Thyroid gland (tissue), 4 donors: Measurements from ENCODE around the gene VPS26C. TPM values are rescaled to one million over a fixed set of nuclear protein-coding genes. Genes with fewer than 3 reads are reported as not detected.

Experiments
- DNase-seq, 2 donors: peaks; one replicate each; pipeline ENCODE4 v3.0.0-alpha.2; 2019
- H3K27ac ChIP-seq, 3 donors: fragments of 200-600 bp; sonication (generic); 1 replicate in 2 of 3; 2 replicates in 1 of 3; pipeline ENCODE4 v1.5.1; 2016 to 2019; ENCODE audit warnings: mild to moderate bottlenecking in 1 of 3, moderate library complexity in 1 of 3
- H3K27me3 ChIP-seq: fragments of 200-600 bp; sonication (generic); one replicate; pipeline ENCODE4 v1.5.1; 2019
- H3K36me3 ChIP-seq, 2 donors: fragments of 200-600 bp; sonication (generic); one replicate each; pipeline ENCODE4 v1.5.1; 2016 to 2019
- H3K4me1 ChIP-seq, 2 donors: fragments of 200-600 bp; sonication (generic); one replicate each; pipeline ENCODE4 v1.5.1; 2017 to 2019
- H3K4me3 ChIP-seq, 3 donors: fragments of 200-600 bp; sonication (generic); replicated peaks in 1 of 3; 1 replicate in 2 of 3; 2 replicates in 1 of 3; pipeline ENCODE4 v1.5.1; 2016; ENCODE audit warnings: mild to moderate bottlenecking in 1 of 3
- H3K9me3 ChIP-seq: fragments of 200-600 bp; sonication (generic); one replicate; pipeline ENCODE4 v1.5.1; 2017
- POLR2A ChIP-seq, 2 donors: fragments of 450-650 bp; IDR thresholded peaks; one replicate each; pipeline ENCODE4 v1.6.1; 2017; ENCODE audit warnings: antibody characterized with exemption in 2 of 2, mild to moderate bottlenecking in 2 of 2, moderate library complexity in 1 of 2
- WGBS, 2 donors: methylation state at CpG; one replicate each; pipeline ENCODE4 v1.1.5; 2017; 5-methylcytosine and 5-hydroxymethylcytosine counted together
- intact Hi-C: fragments of 100-400 bp; cut with DNase I; formaldehyde crosslinking; loops from one replicate; pipeline ENCODE4 v1.15.1; 2023
- total RNA-seq, 4 donors: library from RNA; depleted of rRNA; stranded (reverse); fragments of >200 nt; gene quantifications; one replicate each; pipeline ENCODE4 v1.2.3, GENCODE V29; 2016
- TF ChIP-seq, protein P1 (sequence below), 6 experiments: fragments of 200-600 bp in 3 of 6; fragments of 450-650 bp in 3 of 6; sonication (generic) in 3 of 6; IDR thresholded peaks; one replicate each; pipeline ENCODE4 v1.5.1; 2016 to 2019; ENCODE audit warnings: antibody characterized with exemption in 6 of 6, mild to moderate bottlenecking in 2 of 6, inconsistent platforms in 1 of 6, moderate library complexity in 1 of 6

The VPS26C gene
- total RNA-seq, 4 donors from 2014 or later, result 44.8 to 76.2 (median 62.0) TPM

DNA sequence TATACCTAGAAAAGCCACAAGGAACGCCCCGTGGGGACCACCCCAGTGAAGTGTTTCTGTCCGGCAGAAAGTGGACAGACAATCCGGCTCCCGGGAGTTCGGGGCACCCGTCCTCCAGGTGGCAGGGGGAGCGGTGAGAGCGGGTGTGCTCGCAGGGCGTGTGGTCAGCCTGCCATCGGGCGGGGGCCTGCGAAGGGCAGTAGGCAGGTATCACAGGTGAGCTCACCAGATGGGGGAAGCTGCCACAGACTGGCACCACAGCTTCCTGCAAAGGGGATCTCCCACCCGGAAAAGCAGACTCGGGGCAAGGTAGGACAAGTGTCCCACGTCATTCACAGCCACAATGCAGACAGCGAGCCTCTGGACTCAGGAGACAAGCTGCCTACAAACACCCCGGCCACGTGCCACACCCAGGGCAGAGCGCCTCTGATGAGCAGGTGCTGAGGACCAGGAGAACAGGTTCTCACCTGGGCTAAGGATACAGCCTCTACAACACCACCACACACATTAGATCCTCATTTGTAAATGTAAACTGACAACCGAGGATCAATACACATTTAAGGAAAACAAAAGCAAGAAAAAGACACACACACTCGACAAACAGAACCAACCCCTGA, 36.4 kb downstream of the VPS26C start:
- TF ChIP-seq, protein P1, sequence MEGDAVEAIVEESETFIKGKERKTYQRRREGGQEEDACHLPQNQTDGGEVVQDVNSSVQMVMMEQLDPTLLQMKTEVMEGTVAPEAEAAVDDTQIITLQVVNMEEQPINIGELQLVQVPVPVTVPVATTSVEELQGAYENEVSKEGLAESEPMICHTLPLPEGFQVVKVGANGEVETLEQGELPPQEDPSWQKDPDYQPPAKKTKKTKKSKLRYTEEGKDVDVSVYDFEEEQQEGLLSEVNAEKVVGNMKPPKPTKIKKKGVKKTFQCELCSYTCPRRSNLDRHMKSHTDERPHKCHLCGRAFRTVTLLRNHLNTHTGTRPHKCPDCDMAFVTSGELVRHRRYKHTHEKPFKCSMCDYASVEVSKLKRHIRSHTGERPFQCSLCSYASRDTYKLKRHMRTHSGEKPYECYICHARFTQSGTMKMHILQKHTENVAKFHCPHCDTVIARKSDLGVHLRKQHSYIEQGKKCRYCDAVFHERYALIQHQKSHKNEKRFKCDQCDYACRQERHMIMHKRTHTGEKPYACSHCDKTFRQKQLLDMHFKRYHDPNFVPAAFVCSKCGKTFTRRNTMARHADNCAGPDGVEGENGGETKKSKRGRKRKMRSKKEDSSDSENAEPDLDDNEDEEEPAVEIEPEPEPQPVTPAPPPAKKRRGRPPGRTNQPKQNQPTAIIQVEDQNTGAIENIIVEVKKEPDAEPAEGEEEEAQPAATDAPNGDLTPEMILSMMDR (IDR thresholded peaks at IDR 0.05), result no peak
- no peak for TF ChIP-seq POLR2A (IDR thresholded peaks at IDR 0.05)
- 92 to 94% methylated on average over 21 to 22 of the region's 23 CpGs for WGBS, 2 donors

DNA sequence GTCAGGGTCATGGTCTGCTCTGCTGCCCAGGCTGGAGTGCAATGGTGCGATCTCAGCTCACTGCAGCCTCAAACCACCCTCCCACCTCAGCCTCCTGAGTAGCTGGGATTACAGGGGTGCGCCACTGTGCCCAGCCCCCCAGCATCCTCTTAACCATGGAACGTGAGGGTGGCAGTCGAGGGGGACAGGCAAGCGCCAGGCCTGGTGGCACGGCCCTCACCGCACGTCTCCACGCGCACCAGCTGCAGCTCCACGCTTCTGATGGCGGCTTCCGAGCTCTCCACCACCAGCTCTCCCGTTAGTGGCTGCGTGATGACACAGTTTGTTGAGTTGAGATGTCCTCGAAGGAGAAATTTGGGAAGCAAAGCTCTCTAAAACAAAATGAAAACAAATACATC, 39.1 kb downstream of the VPS26C start:
- H3K27me3 ChIP-seq, result no peaks in the 10 kb centered on the region
- WGBS, 2 donors, result 97 to 98% methylated on average over 16 of the region's 16 CpGs
- no peaks in the 10 kb centered on the region for H3K9me3 ChIP-seq
- no peak overlapping the region for H3K27ac ChIP-seq
- H3K4me3 ChIP-seq, result no peak overlapping the region
- H3K4me1 ChIP-seq, result no peaks in the 10 kb centered on the region
- intact Hi-C loops, result no loop called here
- peaks cover 58 to 66% of the 10 kb centered on the region in 2 donors for H3K36me3 ChIP-seq
- no peak for TF ChIP-seq POLR2A (IDR thresholded peaks at IDR 0.05)
- TF ChIP-seq, protein P1 (IDR thresholded peaks at IDR 0.05), result no peak
- DNase-seq, result no peak

More for the DNA sequence above, 36.4 kb downstream of the VPS26C start:
- Histone ChIP-seq H3K4me1 (no peaks in the 10 kb centered on the region), H3K36me3 (peaks cover 49 to 53% of the 10 kb centered on the region in 2 donors), H3K9me3 (no peaks in the 10 kb centered on the region), H3K27me3 (no peaks in the 10 kb centered on the region), H3K4me3 (no peak overlapping the region), H3K27ac (no peak overlapping the region)
- no peak for DNase-seq
- intact Hi-C loops, result no loop called here

DNA sequence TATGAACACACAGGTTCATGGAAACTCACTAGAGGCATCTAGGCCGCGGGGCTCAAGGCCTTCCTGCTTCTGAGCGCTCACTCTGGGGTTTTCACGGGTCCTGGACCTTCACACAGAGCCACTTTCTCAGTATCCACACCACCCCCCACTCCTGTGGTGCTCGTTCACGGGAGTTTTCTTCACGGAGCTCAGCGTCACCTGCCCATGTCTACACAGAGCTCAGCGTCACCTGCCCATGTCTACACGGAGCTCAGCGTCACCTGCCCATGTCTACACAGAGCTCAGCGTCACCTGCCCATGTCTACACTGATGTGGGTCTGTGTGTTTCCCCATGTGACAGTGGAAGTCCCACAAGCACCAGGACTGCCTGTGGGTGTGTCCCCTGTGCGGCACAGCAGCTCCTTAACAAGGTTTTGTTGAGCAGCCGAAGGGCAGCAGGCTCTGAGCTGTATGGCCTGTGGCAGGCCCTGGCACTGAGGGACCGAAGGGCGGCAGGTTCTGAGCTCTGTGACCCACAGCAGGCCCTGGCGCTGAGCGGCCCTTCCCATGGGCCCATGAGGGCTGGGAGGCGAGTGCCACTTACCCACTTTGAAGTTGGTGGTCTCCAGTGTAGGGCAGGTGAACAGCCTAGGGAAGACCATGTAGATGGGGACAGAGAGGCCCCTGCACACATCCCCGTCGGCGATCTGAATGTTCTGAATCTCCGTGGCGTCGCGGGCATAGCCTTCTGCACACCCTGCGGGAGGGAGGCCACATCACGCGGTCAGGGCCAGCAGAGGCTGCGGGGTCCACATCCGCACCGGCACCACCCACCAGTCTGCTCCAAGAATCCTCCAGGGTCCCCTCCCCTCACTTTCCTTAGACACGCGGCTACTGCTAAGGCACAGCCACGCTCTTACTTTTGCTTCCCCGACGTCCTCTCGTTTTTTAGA, 39.8 kb downstream of the VPS26C start:
- WGBS, 2 donors, result 94 to 97% methylated on average over 34 of the region's 38 CpGs
- intact Hi-C loops, result no loop called here
- Histone ChIP-seq H3K36me3 (peaks cover 52 to 61% of the 10 kb centered on the region in 2 donors), H3K27ac (no peak overlapping the region), H3K9me3 (no peaks in the 10 kb centered on the region), H3K4me1 (no peaks in the 10 kb centered on the region), H3K4me3 (no peak overlapping the region), H3K27me3 (no peaks in the 10 kb centered on the region)
- DNase-seq, result no peak
- TF ChIP-seq, protein P1 (IDR thresholded peaks at IDR 0.05), result no peak
- TF ChIP-seq POLR2A (IDR thresholded peaks at IDR 0.05), result no peak

DNA sequence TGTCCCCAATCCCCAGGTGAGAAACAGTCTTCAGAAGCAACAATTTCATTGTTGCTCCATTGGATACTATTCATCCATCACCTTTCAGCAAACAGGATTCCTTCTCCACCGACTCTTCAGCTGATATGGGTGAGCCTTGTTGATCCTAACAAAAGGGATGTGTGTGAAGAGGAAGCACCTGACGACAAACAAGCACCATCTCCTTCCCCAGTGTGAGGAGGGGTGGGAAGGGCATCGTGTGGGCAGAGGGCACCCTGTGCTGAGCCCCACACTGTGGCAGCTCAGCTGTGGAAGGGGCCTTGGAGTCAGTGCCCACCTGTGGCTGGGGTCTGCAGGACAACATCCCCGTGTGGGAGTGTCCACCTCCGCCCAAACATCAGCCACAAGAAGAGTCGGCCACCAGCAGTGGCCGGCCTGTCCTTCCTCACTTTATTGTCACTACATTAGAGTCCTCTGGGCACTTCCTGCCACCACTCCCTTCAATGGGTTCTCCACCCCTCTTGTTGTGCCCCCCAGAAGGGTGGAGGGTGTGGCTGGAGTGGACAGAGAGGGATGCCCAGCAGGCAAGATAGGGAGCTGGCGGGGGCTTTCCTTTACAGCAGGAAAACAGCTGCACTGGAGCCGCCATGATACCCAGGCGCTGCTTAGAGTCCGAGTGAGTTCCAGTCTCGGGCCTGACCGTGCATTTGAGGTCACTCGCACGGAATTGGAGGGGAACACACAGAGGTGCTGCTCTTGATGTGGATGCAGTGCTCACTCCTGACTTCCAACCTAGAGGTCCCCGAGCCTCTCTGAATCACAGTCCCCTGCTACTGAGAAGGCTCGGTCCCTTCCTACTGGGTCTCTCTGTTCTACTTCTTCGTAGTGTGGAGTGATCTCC, 40.9 kb downstream of the VPS26C start:
- no peak for TF ChIP-seq POLR2A (IDR thresholded peaks at IDR 0.05)
- TF ChIP-seq, protein P1 (IDR thresholded peaks at IDR 0.05), result no peak
- DNase-seq, result no peak
- H3K4me1 ChIP-seq, result peaks cover 0 to 3% of the 10 kb centered on the region in 2 donors
- no peaks in the 10 kb centered on the region for H3K27me3 ChIP-seq
- no peak overlapping the region for H3K27ac ChIP-seq
- H3K4me3 ChIP-seq, result no peak overlapping the region
- intact Hi-C loops, result no loop called here
- WGBS, 2 donors, result 93 to 95% methylated on average over 15 to 18 of the region's 18 CpGs
- no peaks in the 10 kb centered on the region for H3K9me3 ChIP-seq
- H3K36me3 ChIP-seq, result peaks cover 41 to 50% of the 10 kb centered on the region in 2 donors
